Measurements from ENCODE around the gene AATK. TPM values are rescaled to one million over a fixed set of nuclear protein-coding genes. Genes with fewer than 3 reads are reported as not detected.

AATK gene
- total and polyA plus RNA-seq, 2 experiments from 2014 or later, result 0.25 to 1.6 TPM

- in situ Hi-C loops (cut with MboI), result no loop called here
- H3K4me2 ChIP-seq (ENCODE audit: unreplicated experiment), result no peak overlapping the region
- H3K9me2 ChIP-seq (ENCODE audit: insufficient read depth), result no peaks in the 10 kb centered on the region
- H3K27me3 ChIP-seq (replicated peaks; ENCODE audit: insufficient read depth), result no peaks in the 10 kb centered on the region
- WGBS, 2 experiments (ENCODE audit: low coverage in 1 of 2, low lambda C conversion rate in 2 of 2, missing lambda C conversion rate in 2 of 2), result 43 to 56% methylated on average over 7 to 9 of the region's 9 CpGs
- no peak overlapping the region for H3K9ac ChIP-seq
- no peaks in the 10 kb centered on the region for H3K4me1 ChIP-seq (ENCODE audit: insufficient read depth)
- no peaks in the 10 kb centered on the region for H3K36me3 ChIP-seq (ENCODE audit: low read depth)
- no peak overlapping the region for H3K27ac ChIP-seq
- H3F3A ChIP-seq (ENCODE audit: insufficient read depth), result no peaks in the 10 kb centered on the region
- no peaks in the 10 kb centered on the region for H3K79me2 ChIP-seq (ENCODE audit: insufficient read depth)
- DNase-seq, result no peak
- no peak overlapping the region for H3K4me3 ChIP-seq
- no peaks in the 10 kb centered on the region for H3K9me3 ChIP-seq (ENCODE audit: low read depth)
- H4K20me1 ChIP-seq (ENCODE audit: insufficient read depth), result no peaks in the 10 kb centered on the region
- TF ChIP-seq EZH2 (IDR thresholded peaks at IDR 0.05; ENCODE audit: insufficient read depth, poor library complexity, severe bottlenecking) (no peak), EZH2phosphoT487 (IDR thresholded peaks at IDR 0.05; ENCODE audit: insufficient read depth, low read depth) (no peak)
- no peak overlapping the region for H2AFZ ChIP-seq
Observed at GRCh38 chr17:81179220-81179619, 13.2 kb upstream of the AATK start.

GRCh38 chr17:81178136-81179091, 12.4 kb upstream of the AATK start:
- no peak for DNase-seq
- Histone ChIP-seq H3K4me3 (no peak overlapping the region), H3K27ac (no peak overlapping the region), H3K36me3 (ENCODE audit: low read depth) (no peaks in the 10 kb centered on the region), H3K79me2 (ENCODE audit: insufficient read depth) (no peaks in the 10 kb centered on the region), H4K20me1 (ENCODE audit: insufficient read depth) (no peaks in the 10 kb centered on the region), H3K4me1 (ENCODE audit: insufficient read depth) (no peaks in the 10 kb centered on the region), H3K4me2 (ENCODE audit: unreplicated experiment) (no peak overlapping the region), H2AFZ (no peak overlapping the region), H3K9me2 (ENCODE audit: insufficient read depth) (no peaks in the 10 kb centered on the region), H3K27me3 (replicated peaks; ENCODE audit: insufficient read depth) (no peaks in the 10 kb centered on the region), H3K9me3 (ENCODE audit: low read depth) (no peaks in the 10 kb centered on the region), H3K9ac (no peak overlapping the region), H3F3A (ENCODE audit: insufficient read depth) (no peaks in the 10 kb centered on the region)
- 76 to 79% methylated on average over 22 to 25 of the region's 25 CpGs for WGBS, 2 experiments (ENCODE audit: low coverage in 1 of 2, low lambda C conversion rate in 2 of 2, missing lambda C conversion rate in 2 of 2)
- in situ Hi-C loops (cut with MboI), result no loop called here
- no peak for TF ChIP-seq EZH2phosphoT487 (IDR thresholded peaks at IDR 0.05; ENCODE audit: insufficient read depth, low read depth)

- Histone ChIP-seq H3K9ac (no peak overlapping the region), H2AFZ (no peak overlapping the region), H3K27ac (no peak overlapping the region), H4K20me1 (ENCODE audit: insufficient read depth) (no peaks in the 10 kb centered on the region), H3F3A (ENCODE audit: insufficient read depth) (no peaks in the 10 kb centered on the region), H3K27me3 (replicated peaks; ENCODE audit: insufficient read depth) (no peaks in the 10 kb centered on the region), H3K9me2 (ENCODE audit: insufficient read depth) (no peaks in the 10 kb centered on the region), H3K4me1 (ENCODE audit: insufficient read depth) (no peaks in the 10 kb centered on the region), H3K36me3 (ENCODE audit: low read depth) (no peaks in the 10 kb centered on the region), H3K4me2 (ENCODE audit: unreplicated experiment) (no peak overlapping the region), H3K4me3 (no peak overlapping the region), H3K79me2 (ENCODE audit: insufficient read depth) (no peaks in the 10 kb centered on the region), H3K9me3 (ENCODE audit: low read depth) (no peaks in the 10 kb centered on the region)
- 85 to 88% methylated on average over 6 to 7 of the region's 7 CpGs for WGBS, 2 experiments (ENCODE audit: low coverage in 1 of 2, low lambda C conversion rate in 2 of 2, missing lambda C conversion rate in 2 of 2)
- DNase-seq, result peak; percentile 12
- TF ChIP-seq EZH2phosphoT487 (IDR thresholded peaks at IDR 0.05; ENCODE audit: insufficient read depth, low read depth) (no peak), EZH2 (IDR thresholded peaks at IDR 0.05; ENCODE audit: insufficient read depth, poor library complexity, severe bottlenecking) (no peak)
- in situ Hi-C loops (cut with MboI), result no loop called here
Observed at GRCh38 chr17:81176666-81177065, 10.6 kb upstream of the AATK start.

- H3K27ac ChIP-seq, result no peak overlapping the region
Observed at GRCh38 chr17:81173762-81174155, 7.7 kb upstream of the AATK start.

More at GRCh38 chr17:81173762-81174155, 7.7 kb upstream of the AATK start:
- Histone ChIP-seq H3K9ac (no peak overlapping the region), H3K27me3 (replicated peaks; ENCODE audit: insufficient read depth) (no peaks in the 10 kb centered on the region), H3K4me1 (ENCODE audit: insufficient read depth) (no peaks in the 10 kb centered on the region), H3K4me3 (no peak overlapping the region), H3K4me2 (ENCODE audit: unreplicated experiment) (no peak overlapping the region), H3K9me2 (ENCODE audit: insufficient read depth) (no peaks in the 10 kb centered on the region), H3K36me3 (ENCODE audit: low read depth) (no peaks in the 10 kb centered on the region), H4K20me1 (ENCODE audit: insufficient read depth) (no peaks in the 10 kb centered on the region), H2AFZ (no peak overlapping the region), H3K79me2 (ENCODE audit: insufficient read depth) (no peaks in the 10 kb centered on the region), H3K9me3 (ENCODE audit: low read depth) (no peaks in the 10 kb centered on the region), H3F3A (ENCODE audit: insufficient read depth) (no peaks in the 10 kb centered on the region)
- TF ChIP-seq EZH2 (IDR thresholded peaks at IDR 0.05; ENCODE audit: insufficient read depth, poor library complexity, severe bottlenecking) (no peak), EZH2phosphoT487 (IDR thresholded peaks at IDR 0.05; ENCODE audit: insufficient read depth, low read depth) (no peak)
- DNase-seq, result peak; percentile 19
- WGBS, 2 experiments (ENCODE audit: low coverage in 1 of 2, low lambda C conversion rate in 2 of 2, missing lambda C conversion rate in 2 of 2), result 5 to 6% methylated on average over 1 of the region's 1 CpG
- in situ Hi-C loops (cut with MboI), result no loop called here
